ENCODE measurements around the gene TRIM26. TPM values are rescaled to one million over a fixed set of nuclear protein-coding genes. Genes with fewer than 3 reads are reported as not detected.

Gene TRIM26
- total and polyA plus RNA-seq, 11 donors = 15.1 to 37.4 (median 24.5) TPM

GRCh38 chr6:30151580-30151979 lies 61.6 kb downstream of the TRIM26 start:
- intact Hi-C loops (cut with DNase I) = no loop called here
- Histone ChIP-seq H3K4me3 (no peak overlapping the region), H3K4me1 (peaks cover 0 to 20% (median 1%) of the 10 kb centered on the region in 12 donors), H3K27me3 (peaks cover 0 to 12% (median 0%) of the 10 kb centered on the region in 9 donors), H3K36me3 (no peaks in the 10 kb centered on the region), H3K9me3 (no peaks in the 10 kb centered on the region), H3K27ac (no peak overlapping the region)
- TF ChIP-seq, protein P1, sequence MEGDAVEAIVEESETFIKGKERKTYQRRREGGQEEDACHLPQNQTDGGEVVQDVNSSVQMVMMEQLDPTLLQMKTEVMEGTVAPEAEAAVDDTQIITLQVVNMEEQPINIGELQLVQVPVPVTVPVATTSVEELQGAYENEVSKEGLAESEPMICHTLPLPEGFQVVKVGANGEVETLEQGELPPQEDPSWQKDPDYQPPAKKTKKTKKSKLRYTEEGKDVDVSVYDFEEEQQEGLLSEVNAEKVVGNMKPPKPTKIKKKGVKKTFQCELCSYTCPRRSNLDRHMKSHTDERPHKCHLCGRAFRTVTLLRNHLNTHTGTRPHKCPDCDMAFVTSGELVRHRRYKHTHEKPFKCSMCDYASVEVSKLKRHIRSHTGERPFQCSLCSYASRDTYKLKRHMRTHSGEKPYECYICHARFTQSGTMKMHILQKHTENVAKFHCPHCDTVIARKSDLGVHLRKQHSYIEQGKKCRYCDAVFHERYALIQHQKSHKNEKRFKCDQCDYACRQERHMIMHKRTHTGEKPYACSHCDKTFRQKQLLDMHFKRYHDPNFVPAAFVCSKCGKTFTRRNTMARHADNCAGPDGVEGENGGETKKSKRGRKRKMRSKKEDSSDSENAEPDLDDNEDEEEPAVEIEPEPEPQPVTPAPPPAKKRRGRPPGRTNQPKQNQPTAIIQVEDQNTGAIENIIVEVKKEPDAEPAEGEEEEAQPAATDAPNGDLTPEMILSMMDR (IDR thresholded peaks at IDR 0.05) = no peak
- TF ChIP-seq POLR2A (IDR thresholded peaks at IDR 0.05) = no peak
- DNase-seq (no peak), ATAC-seq (no peak)
- WGBS, 4 donors = 50 to 69% (median 59%) methylated on average over 3 of the region's 3 CpGs

GRCh38 chr6:30150671-30151395 lies 62.4 kb downstream of the TRIM26 start:
- no peak overlapping the region for H3K4me3 ChIP-seq
- intact Hi-C loops (cut with DNase I) = no loop called here
- no peaks in the 10 kb centered on the region for H3K36me3 ChIP-seq
- no peak for TF ChIP-seq POLR2A (IDR thresholded peaks at IDR 0.05)
- TF ChIP-seq, protein P1 (IDR thresholded peaks at IDR 0.05) = no peak
- WGBS, 4 donors = 81 to 87% (median 85%) methylated on average over 10 of the region's 10 CpGs
- ATAC-seq (no peak), DNase-seq (no peak)
- no peaks in the 10 kb centered on the region for H3K9me3 ChIP-seq
- no peak overlapping the region for H3K27ac ChIP-seq
- peaks cover 0 to 18% (median 5%) of the 10 kb centered on the region in 9 donors for H3K27me3 ChIP-seq
- H3K4me1 ChIP-seq = peaks cover 0 to 13% (median 0%) of the 10 kb centered on the region in 12 donors

GRCh38 chr6:30149858-30150550 lies 63.2 kb downstream of the TRIM26 start:
- peaks cover 0 to 6% (median 0%) of the 10 kb centered on the region in 12 donors for H3K4me1 ChIP-seq
- no peak for ATAC-seq
- peaks cover 0 to 25% (median 7%) of the 10 kb centered on the region in 9 donors for H3K27me3 ChIP-seq
- no peak for DNase-seq
- TF ChIP-seq, protein P1 (IDR thresholded peaks at IDR 0.05) = no peak
- TF ChIP-seq POLR2A (IDR thresholded peaks at IDR 0.05) = no peak
- WGBS, 4 donors = 62 to 72% (median 67%) methylated on average over 7 of the region's 7 CpGs
- H3K9me3 ChIP-seq = no peaks in the 10 kb centered on the region
- no peak overlapping the region for H3K4me3 ChIP-seq
- H3K36me3 ChIP-seq = no peaks in the 10 kb centered on the region
- intact Hi-C loops (cut with DNase I) = no loop called here
- H3K27ac ChIP-seq = no peak overlapping the region

DNA sequence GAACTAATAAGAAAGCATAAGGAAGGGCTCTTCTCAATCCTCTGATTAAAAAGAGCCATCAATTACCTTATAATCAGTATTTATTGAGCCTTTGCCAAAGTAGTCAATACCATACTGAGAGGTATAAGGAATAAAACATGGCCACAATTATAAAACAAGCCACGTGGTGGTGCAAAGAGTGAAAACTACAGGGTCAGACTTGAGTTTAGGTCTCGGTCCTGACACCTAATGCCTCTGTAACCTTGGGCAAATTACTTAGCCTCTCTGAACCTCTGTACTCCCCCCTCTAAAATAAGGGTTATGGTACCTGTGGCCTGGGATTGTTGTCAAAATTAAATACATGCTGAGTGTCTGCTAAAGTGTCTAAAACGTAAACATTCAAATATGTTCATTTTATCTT lies 64.0 kb downstream of the TRIM26 start:
- peaks cover 0 to 32% (median 7%) of the 10 kb centered on the region in 9 donors for H3K27me3 ChIP-seq
- no peaks in the 10 kb centered on the region for H3K4me1 ChIP-seq
- no peaks in the 10 kb centered on the region for H3K9me3 ChIP-seq
- TF ChIP-seq, protein P1 (IDR thresholded peaks at IDR 0.05) = no peak
- no peak for TF ChIP-seq POLR2A (IDR thresholded peaks at IDR 0.05)
- intact Hi-C loops (cut with DNase I) = no loop called here
- DNase-seq (no peak), ATAC-seq (no peak)
- no peak overlapping the region for H3K27ac ChIP-seq
- 60 to 69% (median 66%) methylated on average over 3 of the region's 3 CpGs for WGBS, 4 donors
- H3K4me3 ChIP-seq = no peak overlapping the region
- H3K36me3 ChIP-seq = no peaks in the 10 kb centered on the region
